Esophagus muscularis mucosa (tissue), 4 donors: Measurements from ENCODE around the gene ATP1A4. TPM values are rescaled to one million over a fixed set of nuclear protein-coding genes. Genes with fewer than 3 reads are reported as not detected.
A peak's percentile ranks its signal among the peaks of the same experiment; 100 is the strongest.

Experiments
- DNase-seq: peaks from one replicate; pipeline ENCODE4 v3.0.0-alpha.2; 2017; ENCODE audit errors: extremely low spot score
- H3K27ac ChIP-seq, 4 donors: fragments of 200-600 bp; sonication (generic); replicated peaks in 1 of 4; 1 replicate in 3 of 4; 2 replicates in 1 of 4; pipeline ENCODE4 v1.5.1; 2016 to 2019; ENCODE audit warnings: mild to moderate bottlenecking in 1 of 4
- H3K27me3 ChIP-seq, 4 donors: fragments of 200-600 bp; sonication (generic); one replicate each; pipeline versions ENCODE4 v1.5.1 to v1.6.0; 2016 to 2019
- H3K36me3 ChIP-seq, 4 donors: fragments of 200-600 bp; sonication (generic); one replicate each; pipeline ENCODE4 v1.5.1; 2016 to 2019
- H3K4me1 ChIP-seq, 4 donors: fragments of 200-600 bp; sonication (generic); one replicate each; pipeline ENCODE4 v1.5.1; 2016 to 2019
- H3K4me3 ChIP-seq, 4 donors: fragments of 200-600 bp; sonication (generic); 1 replicate in 2 of 4; 2 replicates in 2 of 4; pipeline ENCODE4 v1.5.1; 2016 to 2019; ENCODE audit warnings: mild to moderate bottlenecking in 4 of 4, moderate library complexity in 1 of 4
- H3K9me3 ChIP-seq, 4 donors: fragments of 200-600 bp; sonication (generic); 1 replicate in 3 of 4; 2 replicates in 1 of 4; pipeline ENCODE4 v1.5.1; 2016 to 2019
- CTCF ChIP-seq, 3 experiments: fragments of 200-600 bp in 2 of 3; fragments of 450-650 bp in 1 of 3; sonication (generic) in 2 of 3; IDR thresholded peaks; one replicate each; pipeline ENCODE4 v1.5.1; 2017 to 2019; ENCODE audit warnings: antibody characterized with exemption in 3 of 3, mild to moderate bottlenecking in 2 of 3, moderate library complexity in 1 of 3
- EP300 ChIP-seq: sonication (generic); formaldehyde crosslinking; IDR thresholded peaks from one replicate; pipeline ENCODE4 v1.6.1; 2017; ENCODE audit warnings: antibody characterized with exemption
- POLR2A ChIP-seq: fragments of 450-650 bp; IDR thresholded peaks from one replicate; pipeline ENCODE4 v1.6.1; 2017; ENCODE audit warnings: antibody characterized with exemption, moderate library complexity, mild to moderate bottlenecking, low read depth
- POLR2AphosphoS5 ChIP-seq, 2 donors: sonication (generic); formaldehyde crosslinking; IDR thresholded peaks; one replicate each; pipeline ENCODE4 v1.6.1; 2017; ENCODE audit warnings: antibody characterized with exemption in 2 of 2
- WGBS: methylation state at CpG from one replicate; pipeline ENCODE4 v1.1.5; 2018; 5-methylcytosine and 5-hydroxymethylcytosine counted together
- intact Hi-C: fragments of 100-400 bp; cut with DNase I; formaldehyde crosslinking; loops from one replicate; pipeline ENCODE4 v1.15.1; 2023
- total RNA-seq, 4 donors: library from RNA; depleted of rRNA; stranded (reverse); fragments of >200 nt; gene quantifications; one replicate each; pipeline versions ENCODE4 v1.1.0 to v1.2.1, GENCODE V29; 2016

The ATP1A4 gene
- total RNA-seq, 4 donors from 2014 or later = 0.17 to 2.1 (median 0.98) TPM; not detected in 1

- no peaks in the 10 kb centered on the region for H3K9me3 ChIP-seq
- H3K4me1 ChIP-seq = peaks cover 0 to 13% (median 0%) of the 10 kb centered on the region in 4 donors
- intact Hi-C loops = no loop called here
- WGBS = 56% methylated on average over 4 of the region's 4 CpGs
- no peaks in the 10 kb centered on the region for H3K27me3 ChIP-seq
- H3K4me3 ChIP-seq = no peak overlapping the region
- no peak for DNase-seq
- TF ChIP-seq POLR2AphosphoS5 (IDR thresholded peaks at IDR 0.05) (no peak), POLR2A (no peak), CTCF (IDR thresholded peaks at IDR 0.05) (no peak), EP300 (no peak)
- H3K36me3 ChIP-seq = peaks cover 11 to 28% (median 25%) of the 10 kb centered on the region in 4 donors
- H3K27ac ChIP-seq = no peak overlapping the region
Measured at GRCh38 chr1:160144921-160145320, 6.5 kb upstream of the ATP1A4 start.

- 91% methylated on average over 14 of the region's 14 CpGs for whole genome bisulfite sequencing
- TF ChIP-seq CTCF (IDR thresholded peaks at IDR 0.05) = no peak
- no peak for TF ChIP-seq POLR2AphosphoS5 (IDR thresholded peaks at IDR 0.05)
- no peak for TF ChIP-seq EP300
- no peak for TF ChIP-seq POLR2A
- Histone ChIP-seq H3K27ac (no peak overlapping the region), H3K36me3 (peaks cover 5 to 17% (median 15%) of the 10 kb centered on the region in 4 donors), H3K9me3 (no peaks in the 10 kb centered on the region), H3K4me1 (peaks cover 0 to 13% (median 0%) of the 10 kb centered on the region in 4 donors), H3K27me3 (no peaks in the 10 kb centered on the region), H3K4me3 (no peak overlapping the region)
- no peak for DNase-seq
- intact Hi-C loops = no loop called here
Measured at GRCh38 chr1:160146107-160146506, 5.3 kb upstream of the ATP1A4 start.

- no peaks in the 10 kb centered on the region for H3K9me3 ChIP-seq
- 95% methylated on average over 3 of the region's 3 CpGs for WGBS
- H3K36me3 ChIP-seq = no peaks in the 10 kb centered on the region
- H3K4me1 ChIP-seq = peaks cover 0 to 13% (median 0%) of the 10 kb centered on the region in 4 donors
- H3K4me3 ChIP-seq = no peak overlapping the region
- H3K27me3 ChIP-seq = no peaks in the 10 kb centered on the region
- no peak for DNase-seq
- peak in 1 of 2 donors; percentile 14 for TF ChIP-seq POLR2AphosphoS5 (IDR thresholded peaks at IDR 0.05)
- no peak for TF ChIP-seq POLR2A
- TF ChIP-seq EP300 = no peak
- TF ChIP-seq CTCF (IDR thresholded peaks at IDR 0.05) = no peak
- intact Hi-C loops = no loop called here
- H3K27ac ChIP-seq = no peak overlapping the region
Measured at GRCh38 chr1:160148121-160148520, 3.3 kb upstream of the ATP1A4 start.

GRCh38 chr1:160149233-160149632 lies 2.2 kb upstream of the ATP1A4 start:
- H3K27me3 ChIP-seq = no peaks in the 10 kb centered on the region
- H3K4me1 ChIP-seq = peaks cover 0 to 8% (median 0%) of the 10 kb centered on the region in 4 donors
- no peak overlapping the region for H3K27ac ChIP-seq
- DNase-seq = no peak
- no peaks in the 10 kb centered on the region for H3K36me3 ChIP-seq
- no peak overlapping the region for H3K4me3 ChIP-seq
- H3K9me3 ChIP-seq = no peaks in the 10 kb centered on the region
- TF ChIP-seq CTCF (IDR thresholded peaks at IDR 0.05) (no peak), EP300 (no peak), POLR2A (no peak), POLR2AphosphoS5 (IDR thresholded peaks at IDR 0.05) (no peak)
- intact Hi-C loops = no loop called here

- TF ChIP-seq POLR2AphosphoS5 (IDR thresholded peaks at IDR 0.05) = no peak
- no peak for TF ChIP-seq CTCF (IDR thresholded peaks at IDR 0.05)
- TF ChIP-seq EP300 = no peak
- TF ChIP-seq POLR2A = no peak
- Histone ChIP-seq H3K4me1 (peaks cover 0 to 8% (median 0%) of the 10 kb centered on the region in 4 donors), H3K27me3 (no peaks in the 10 kb centered on the region), H3K9me3 (no peaks in the 10 kb centered on the region), H3K36me3 (no peaks in the 10 kb centered on the region), H3K4me3 (no peak overlapping the region), H3K27ac (no peak overlapping the region)
- DNase-seq = no peak
- intact Hi-C loops = loop anchor here (5.0 kb wide), 1 partner anchor 37 kb away; no protein-coding TSS in a partner anchor
- WGBS = 70% methylated on average over 2 of the region's 2 CpGs
Measured at GRCh38 chr1:160149716-160150115, 1.7 kb upstream of the ATP1A4 start.
